Measurements from ENCODE around the gene ZFHX3. TPM values are rescaled to one million over a fixed set of nuclear protein-coding genes. Genes with fewer than 3 reads are reported as not detected.

The ZFHX3 gene
- total RNA-seq, 1 experiment from 2014 or later: 21.8 TPM

DNA sequence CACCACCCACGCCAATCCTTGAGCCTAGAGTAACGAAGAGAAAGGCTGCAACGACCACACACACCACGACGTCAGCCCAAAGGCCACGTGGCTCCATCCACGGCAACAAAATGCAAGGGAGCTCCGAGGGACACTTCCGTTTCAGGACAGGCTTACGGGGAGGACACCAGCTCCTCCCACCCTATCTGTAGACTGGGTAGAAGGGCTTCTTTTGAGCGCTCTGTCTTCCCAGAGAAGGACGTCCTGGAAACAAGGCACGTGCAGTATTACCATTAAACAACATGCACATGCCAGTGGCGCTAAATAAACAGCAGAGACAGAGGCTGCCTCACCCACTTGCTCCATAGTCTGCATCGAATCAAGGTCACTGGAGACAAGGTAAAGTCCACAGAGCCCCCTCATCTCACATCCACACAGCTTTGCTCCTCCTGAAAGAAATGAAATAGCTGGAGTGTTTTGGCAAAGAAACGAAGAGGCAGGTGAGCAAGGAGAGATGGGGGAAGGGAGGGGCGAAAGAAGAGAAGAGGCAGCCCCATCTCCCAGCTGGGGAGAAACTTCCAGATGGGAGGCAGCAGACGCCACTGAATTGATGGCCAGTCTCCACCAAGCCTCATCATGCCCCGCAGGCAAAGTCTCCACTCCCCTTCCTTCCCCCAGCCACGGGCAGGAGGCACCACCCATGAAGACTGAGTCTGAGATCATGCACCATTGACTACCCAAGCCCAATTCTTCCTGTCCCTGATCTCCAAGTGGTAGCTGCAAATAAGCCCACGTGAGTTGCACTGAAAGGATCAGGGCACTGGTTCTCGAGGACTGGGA is 24.0 kb downstream of the ZFHX3 start:
- Histone ChIP-seq H3K4me1 (ENCODE audit: insufficient read depth, low read length, poor library complexity, severe bottlenecking) (peaks cover 21% of the 10 kb centered on the region), H3K4me3 (ENCODE audit: low read depth, low read length, poor library complexity, severe bottlenecking) (no peak overlapping the region), H3K27me3 (replicated peaks; ENCODE audit: insufficient read depth, low read depth, low read length, poor library complexity) (no peaks in the 10 kb centered on the region), H3K27ac (ENCODE audit: low read depth, low read length, poor library complexity, severe bottlenecking) (no peak overlapping the region), H3K36me3 (ENCODE audit: insufficient read depth, low read length, poor library complexity, severe bottlenecking) (no peaks in the 10 kb centered on the region), H3K9me3 (ENCODE audit: low read depth, low read length, poor library complexity, severe bottlenecking) (no peaks in the 10 kb centered on the region)
- CTCF ChIA-PET: no interaction called here
- TF ChIP-seq EZH2 (IDR thresholded peaks at IDR 0.05; ENCODE audit: borderline replicate concordance, low read depth, low read length, poor library complexity, severe bottlenecking): no peak
- TF ChIP-seq, protein P1, sequence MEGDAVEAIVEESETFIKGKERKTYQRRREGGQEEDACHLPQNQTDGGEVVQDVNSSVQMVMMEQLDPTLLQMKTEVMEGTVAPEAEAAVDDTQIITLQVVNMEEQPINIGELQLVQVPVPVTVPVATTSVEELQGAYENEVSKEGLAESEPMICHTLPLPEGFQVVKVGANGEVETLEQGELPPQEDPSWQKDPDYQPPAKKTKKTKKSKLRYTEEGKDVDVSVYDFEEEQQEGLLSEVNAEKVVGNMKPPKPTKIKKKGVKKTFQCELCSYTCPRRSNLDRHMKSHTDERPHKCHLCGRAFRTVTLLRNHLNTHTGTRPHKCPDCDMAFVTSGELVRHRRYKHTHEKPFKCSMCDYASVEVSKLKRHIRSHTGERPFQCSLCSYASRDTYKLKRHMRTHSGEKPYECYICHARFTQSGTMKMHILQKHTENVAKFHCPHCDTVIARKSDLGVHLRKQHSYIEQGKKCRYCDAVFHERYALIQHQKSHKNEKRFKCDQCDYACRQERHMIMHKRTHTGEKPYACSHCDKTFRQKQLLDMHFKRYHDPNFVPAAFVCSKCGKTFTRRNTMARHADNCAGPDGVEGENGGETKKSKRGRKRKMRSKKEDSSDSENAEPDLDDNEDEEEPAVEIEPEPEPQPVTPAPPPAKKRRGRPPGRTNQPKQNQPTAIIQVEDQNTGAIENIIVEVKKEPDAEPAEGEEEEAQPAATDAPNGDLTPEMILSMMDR (conservative IDR thresholded peaks at IDR 0.05; ENCODE audit: low read depth, low read length): no peak
- intact Hi-C loops (cut with micrococcal nuclease; ENCODE audit: unreplicated experiment): no loop called here
- BruUV-seq (replicated peaks): no TSS peak
- POLR2A ChIA-PET (ENCODE audit: low non-redundant PET): no interaction called here
- DNase-seq (ENCODE audit: low spot score): no peak

DNA sequence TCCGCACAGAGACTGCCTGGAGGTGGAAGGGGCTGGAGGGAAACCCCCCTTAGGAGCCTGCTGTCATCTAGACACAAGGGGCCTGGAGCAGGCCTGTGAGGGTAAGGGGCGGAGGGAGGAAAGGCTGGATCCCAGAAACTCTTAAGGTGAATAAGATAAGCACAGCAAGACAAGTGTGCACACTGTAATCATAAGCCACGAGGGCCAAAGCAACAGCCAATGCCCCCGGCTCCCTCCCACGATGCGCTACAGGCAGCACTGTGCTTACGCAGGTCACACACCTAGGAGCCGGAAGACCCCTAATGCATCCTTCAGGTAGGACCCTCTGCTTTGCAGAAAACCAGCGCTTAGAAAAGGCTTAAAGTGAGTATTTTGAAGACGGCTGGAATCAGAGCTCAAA is 24.6 kb downstream of the ZFHX3 start:
- H3K27me3 ChIP-seq (replicated peaks; ENCODE audit: insufficient read depth, low read depth, low read length, poor library complexity): no peaks in the 10 kb centered on the region
- POLR2A ChIA-PET (ENCODE audit: low non-redundant PET): no interaction called here
- CTCF ChIA-PET: no interaction called here
- no TSS peak for BruUV-seq (replicated peaks)
- no peak for DNase-seq (ENCODE audit: low spot score)
- H3K4me1 ChIP-seq (ENCODE audit: insufficient read depth, low read length, poor library complexity, severe bottlenecking): peaks cover 21% of the 10 kb centered on the region
- TF ChIP-seq, protein P1 (conservative IDR thresholded peaks at IDR 0.05; ENCODE audit: low read depth, low read length): no peak
- no peak for TF ChIP-seq EZH2 (IDR thresholded peaks at IDR 0.05; ENCODE audit: borderline replicate concordance, low read depth, low read length, poor library complexity, severe bottlenecking)
- intact Hi-C loops (cut with micrococcal nuclease; ENCODE audit: unreplicated experiment): no loop called here
- no peak overlapping the region for H3K27ac ChIP-seq (ENCODE audit: low read depth, low read length, poor library complexity, severe bottlenecking)
- no peaks in the 10 kb centered on the region for H3K36me3 ChIP-seq (ENCODE audit: insufficient read depth, low read length, poor library complexity, severe bottlenecking)
- no peaks in the 10 kb centered on the region for H3K9me3 ChIP-seq (ENCODE audit: low read depth, low read length, poor library complexity, severe bottlenecking)
- no peak overlapping the region for H3K4me3 ChIP-seq (ENCODE audit: low read depth, low read length, poor library complexity, severe bottlenecking)

DNA sequence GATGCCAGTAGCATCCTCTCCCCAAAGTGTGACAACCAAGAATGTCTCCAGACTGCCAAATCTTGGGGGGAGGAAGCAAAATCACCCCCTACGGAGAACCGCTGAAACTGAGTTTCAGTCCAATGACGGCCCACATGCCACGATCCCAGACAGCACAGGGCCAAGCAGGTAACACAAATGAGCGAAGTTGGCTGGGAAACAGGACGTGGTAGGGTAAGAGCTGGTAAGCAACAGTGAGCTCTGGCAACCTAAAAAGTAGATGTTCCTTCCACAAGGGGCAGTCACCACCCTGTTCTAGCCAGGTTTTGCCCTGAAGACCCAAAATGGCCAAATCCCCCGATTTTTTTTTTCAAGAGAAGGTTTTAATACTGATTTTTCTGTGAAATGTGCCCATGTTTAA is 25.4 kb downstream of the ZFHX3 start:
- Histone ChIP-seq H3K4me3 (ENCODE audit: low read depth, low read length, poor library complexity, severe bottlenecking) (no peak overlapping the region), H3K36me3 (ENCODE audit: insufficient read depth, low read length, poor library complexity, severe bottlenecking) (no peaks in the 10 kb centered on the region), H3K27ac (ENCODE audit: low read depth, low read length, poor library complexity, severe bottlenecking) (no peak overlapping the region), H3K4me1 (ENCODE audit: insufficient read depth, low read length, poor library complexity, severe bottlenecking) (peaks cover 21% of the 10 kb centered on the region), H3K27me3 (replicated peaks; ENCODE audit: insufficient read depth, low read depth, low read length, poor library complexity) (no peaks in the 10 kb centered on the region), H3K9me3 (ENCODE audit: low read depth, low read length, poor library complexity, severe bottlenecking) (no peaks in the 10 kb centered on the region)
- ChIA-PET POLR2A (ENCODE audit: low non-redundant PET) (no interaction called here), CTCF (no interaction called here)
- BruUV-seq (replicated peaks): no TSS peak
- no peak for DNase-seq (ENCODE audit: low spot score)
- intact Hi-C loops (cut with micrococcal nuclease; ENCODE audit: unreplicated experiment): no loop called here
- no peak for TF ChIP-seq EZH2 (IDR thresholded peaks at IDR 0.05; ENCODE audit: borderline replicate concordance, low read depth, low read length, poor library complexity, severe bottlenecking)
- TF ChIP-seq, protein P1 (conservative IDR thresholded peaks at IDR 0.05; ENCODE audit: low read depth, low read length): 0 out of 2 replicates have a peak, but pooled peaks have one; percentile 10

Measured in A673 (cell line).